Skeletal muscle cell (primary cell): ENCODE data around the gene ING1.

Experiments used
- DNase-seq: peaks from one replicate; pipeline ENCODE4 v3.0.0-alpha.2; 2010; ENCODE audit warnings: low read depth
- H3K4me3 ChIP-seq: 2 replicates; pipeline ENCODE4 v1.5.1; 2011; ENCODE audit warnings: low read depth, mild to moderate bottlenecking, control low read depth, low read length, moderate library complexity

The ING1 gene

GRCh38 chr13:110766671-110767430 is 53.4 kb downstream of the ING1 start:
- no peak for DNase-seq

GRCh38 chr13:110767476-110767875 is 54.0 kb downstream of the ING1 start:
- DNase-seq, result no peak
- H3K4me3 ChIP-seq, result no peak overlapping the region

More at GRCh38 chr13:110766671-110767430, 53.4 kb downstream of the ING1 start:
- H3K4me3 ChIP-seq, result no peak overlapping the region

GRCh38 chr13:110769097-110769496 is 55.6 kb downstream of the ING1 start:
- no peak overlapping the region for H3K4me3 ChIP-seq
- no peak for DNase-seq

DNA sequence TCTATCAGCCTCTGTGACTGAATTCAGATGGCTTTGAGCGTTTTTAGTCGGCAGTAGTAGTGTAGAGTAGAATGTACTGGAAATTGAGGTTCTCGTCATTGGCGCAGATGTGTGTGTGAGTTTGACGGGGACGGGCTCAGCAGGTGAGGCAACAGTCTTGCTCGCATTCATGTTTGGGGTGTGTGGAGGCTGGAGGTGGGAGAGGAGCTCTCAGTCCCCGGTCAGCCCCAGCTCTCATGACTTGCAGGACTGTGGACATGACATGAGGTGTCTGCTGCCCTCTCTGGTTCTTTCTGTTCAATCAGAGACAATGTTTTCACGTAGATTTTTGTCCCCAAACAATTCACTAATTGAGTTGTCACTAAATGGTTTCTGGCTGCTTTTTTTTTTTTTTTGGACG is 57.2 kb downstream of the ING1 start:
- H3K4me3 ChIP-seq, result no peak overlapping the region
- no peak for DNase-seq

GRCh38 chr13:110771194-110771593 is 57.7 kb downstream of the ING1 start:
- no peak for DNase-seq
- H3K4me3 ChIP-seq, result no peak overlapping the region

DNA sequence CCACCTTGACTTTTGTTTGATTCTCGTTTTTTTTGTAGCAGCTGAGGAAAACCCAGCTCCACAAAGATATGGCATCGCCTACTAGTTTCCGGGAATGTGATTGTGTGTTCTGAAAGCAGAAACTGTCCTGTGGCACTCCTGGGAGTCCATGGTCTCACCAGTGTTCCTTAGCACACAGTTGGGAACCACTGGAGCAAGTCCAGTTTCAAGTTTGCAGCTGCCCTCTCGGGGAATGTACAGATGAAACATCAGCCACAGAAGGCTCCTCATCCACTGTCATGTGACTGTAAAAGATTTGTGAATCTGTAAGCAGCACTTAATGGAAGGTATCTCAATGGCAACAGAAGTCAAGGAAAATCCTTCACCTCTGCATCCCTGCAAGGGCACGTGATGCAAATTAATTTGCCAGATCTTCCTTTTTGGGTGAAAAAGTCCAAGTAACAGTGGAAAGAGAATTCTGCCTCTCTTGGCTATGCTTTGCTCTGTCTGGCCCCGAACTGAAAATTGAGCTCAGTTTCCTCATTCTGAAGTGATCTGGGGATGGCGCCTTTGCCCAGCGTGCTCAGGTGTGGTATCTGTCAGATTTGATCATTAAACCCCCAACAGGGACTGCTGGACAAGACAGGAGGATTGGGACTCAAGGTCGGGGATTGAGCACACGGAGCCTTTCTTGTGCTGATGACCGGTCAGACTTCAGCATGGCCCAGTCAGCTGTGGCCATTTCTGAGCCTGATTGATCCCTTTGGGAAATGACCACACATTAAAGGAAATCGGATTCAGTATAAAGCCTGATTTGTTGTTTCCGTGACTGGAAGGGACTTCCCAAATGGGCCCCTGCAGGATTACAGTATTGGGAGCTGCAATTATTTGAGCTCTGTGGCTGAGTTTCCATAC is 58.8 kb downstream of the ING1 start:
- no peak overlapping the region for H3K4me3 ChIP-seq
- DNase-seq, result no peak
